Adrenal gland (tissue), 5 donors: ENCODE measurements around the gene CCNQ.

ENCODE experiments used
- CTCF ChIP-seq, 6 experiments: fragments of 450-650 bp in 4 of 6; fragments of 200-600 bp in 2 of 6; sonication (generic) in 1 of 6; IDR thresholded peaks; 1 replicate in 5 of 6; 2 replicates in 1 of 6; pipeline versions ENCODE4 v1.5.1 to v1.8.0; 2016 to 2021; ENCODE audit warnings: antibody characterized with exemption in 6 of 6, mild to moderate bottlenecking in 2 of 6, moderate library complexity in 1 of 6
- POLR2A ChIP-seq, 2 donors: fragments of 450-650 bp; IDR thresholded peaks; one replicate each; pipeline ENCODE4 v1.6.1; 2017; ENCODE audit warnings: antibody characterized with exemption in 2 of 2, mild to moderate bottlenecking in 2 of 2, moderate library complexity in 1 of 2
- donor health status: DM: no; HTN: no; CAD: no.

- no peak for TF ChIP-seq CTCF (IDR thresholded peaks at IDR 0.05)
- TF ChIP-seq POLR2A (IDR thresholded peaks at IDR 0.05): no peak
Measured at GRCh38 chrX:153585827-153586226, 13.1 kb downstream of the CCNQ start.
